Measurements from ENCODE around the gene ANKRD11. TPM values are rescaled to one million over a fixed set of nuclear protein-coding genes. Genes with fewer than 3 reads are reported as not detected.
"Not testable (repeated sequence)": the region's sequence is repeated elsewhere in the genome, so short reads cannot be mapped to it uniquely, and the experiment has no call there.

Gene ANKRD11
- total RNA-seq, 1 experiment from 2014 or later: 99.4 TPM

GRCh38 chr16:89246383-89246902, 243.9 kb downstream of the ANKRD11 start:
- intact Hi-C loops (cut with micrococcal nuclease; ENCODE audit: unreplicated experiment) (no loop called here), in situ Hi-C loops (cut with HindIII; ENCODE audit: low pct_unique_long_range_greater_than_20kb, low sequenced_read_pairs) (no loop called here)
- ATAC-seq (no peak), DNase-seq (ENCODE audit: low read depth, low spot score) (no peak)
- H3K27me3 ChIP-seq (ENCODE audit: control insufficient read depth, insufficient read depth, low read length): no peaks in the 10 kb centered on the region
- BruUV-seq (replicated peaks): no TSS peak
- H3K4me3 ChIP-seq (ENCODE audit: low read depth in 2 of 2, low read length in 2 of 2): peak overlapping the region; percentile 48 to 51
- H3K9me3 ChIP-seq (ENCODE audit: control insufficient read depth, insufficient read depth, low read depth, low read length): no peaks in the 10 kb centered on the region; the same call in 1 of the 2 replicates
- ChIA-PET CTCF (no interaction called here), POLR2A (no interaction called here)
- no peak for TF ChIP-seq TCF7L2 (IDR thresholded peaks at IDR 0.05; ENCODE audit: low read depth, low read length)
- TF ChIP-seq POLR2AphosphoS5 (IDR thresholded peaks at IDR 0.05; ENCODE audit: low read depth, low read length): no peak
- TF ChIP-seq REST (IDR thresholded peaks at IDR 0.05; ENCODE audit: insufficient read depth in 1 of 2, low read depth in 2 of 2, low read length in 1 of 2): no peak
- TF ChIP-seq CTCF (IDR thresholded peaks at IDR 0.05): no peak
- no peak for TF ChIP-seq SIN3A (IDR thresholded peaks at IDR 0.05; ENCODE audit: borderline replicate concordance, insufficient read depth, low read depth, low read length)
- H3K36me3 ChIP-seq (ENCODE audit: control insufficient read depth, insufficient read depth, low read length): peaks cover 3% of the 10 kb centered on the region; the same call in 1 of the 2 replicates
- no peaks in the 10 kb centered on the region for H3K4me1 ChIP-seq (ENCODE audit: control insufficient read depth, insufficient read depth, low read length)
- H3K27ac ChIP-seq (ENCODE audit: low read length): peak overlapping the region; percentile 59

- DNase-seq (ENCODE audit: low read depth, low spot score) (no peak), ATAC-seq (no peak)
- POLR2A ChIA-PET: no interaction called here
- in situ Hi-C loops (cut with HindIII; ENCODE audit: low pct_unique_long_range_greater_than_20kb, low sequenced_read_pairs) (no loop called here), intact Hi-C loops (cut with micrococcal nuclease; ENCODE audit: unreplicated experiment) (no loop called here)
- Histone ChIP-seq H3K27ac (ENCODE audit: low read length) (no peak overlapping the region), H3K36me3 (ENCODE audit: control insufficient read depth, insufficient read depth, low read length) (peaks cover 6% of the 10 kb centered on the region; the same call in 1 of the 2 replicates), H3K27me3 (ENCODE audit: control insufficient read depth, insufficient read depth, low read length) (no peaks in the 10 kb centered on the region), H3K4me3 (ENCODE audit: low read depth in 2 of 2, low read length in 2 of 2) (no peak overlapping the region), H3K4me1 (ENCODE audit: control insufficient read depth, insufficient read depth, low read length) (no peaks in the 10 kb centered on the region), H3K9me3 (ENCODE audit: control insufficient read depth, insufficient read depth, low read depth, low read length) (peaks cover 3% of the 10 kb centered on the region; the same call in 1 of the 2 replicates)
- CTCF ChIA-PET: no interaction called here
- no TSS peak for BruUV-seq (replicated peaks)
- TF ChIP-seq CTCF (IDR thresholded peaks at IDR 0.05) (no peak), POLR2AphosphoS5 (IDR thresholded peaks at IDR 0.05; ENCODE audit: low read depth, low read length) (no peak), REST (IDR thresholded peaks at IDR 0.05; ENCODE audit: insufficient read depth in 1 of 2, low read depth in 2 of 2, low read length in 1 of 2) (no peak), SIN3A (IDR thresholded peaks at IDR 0.05; ENCODE audit: borderline replicate concordance, insufficient read depth, low read depth, low read length) (no peak), TCF7L2 (IDR thresholded peaks at IDR 0.05; ENCODE audit: low read depth, low read length) (no peak)
Measured at GRCh38 chr16:89244754-89245153, 245.6 kb downstream of the ANKRD11 start.

- DNase-seq (ENCODE audit: low read depth, low spot score); in situ Hi-C loops (cut with HindIII; ENCODE audit: low pct_unique_long_range_greater_than_20kb, low sequenced_read_pairs); H3K4me3 ChIP-seq (ENCODE audit: low read depth in 2 of 2, low read length in 2 of 2); ATAC-seq; CTCF ChIA-PET; H3K27ac ChIP-seq (ENCODE audit: low read length); intact Hi-C loops (cut with micrococcal nuclease; ENCODE audit: unreplicated experiment); H3K4me1 ChIP-seq (ENCODE audit: control insufficient read depth, insufficient read depth, low read length); H3K9me3 ChIP-seq (ENCODE audit: control insufficient read depth, insufficient read depth, low read depth, low read length); H3K36me3 ChIP-seq (ENCODE audit: control insufficient read depth, insufficient read depth, low read length); BruUV-seq (replicated peaks); H3K27me3 ChIP-seq (ENCODE audit: control insufficient read depth, insufficient read depth, low read length); POLR2A ChIA-PET: not testable (repeated sequence)
Measured at GRCh38 chr16:89244264-89244663, 246.1 kb downstream of the ANKRD11 start.

Data from Panc1 (cell line).